HK-2 (cell line): ENCODE data around the gene ZNF837.

ENCODE experiments used
- DNase-seq: peaks from one replicate; pipeline ENCODE4 v3.0.0-alpha.2; 2018; ENCODE audit not compliant: unreplicated experiment

ZNF837 gene

DNA sequence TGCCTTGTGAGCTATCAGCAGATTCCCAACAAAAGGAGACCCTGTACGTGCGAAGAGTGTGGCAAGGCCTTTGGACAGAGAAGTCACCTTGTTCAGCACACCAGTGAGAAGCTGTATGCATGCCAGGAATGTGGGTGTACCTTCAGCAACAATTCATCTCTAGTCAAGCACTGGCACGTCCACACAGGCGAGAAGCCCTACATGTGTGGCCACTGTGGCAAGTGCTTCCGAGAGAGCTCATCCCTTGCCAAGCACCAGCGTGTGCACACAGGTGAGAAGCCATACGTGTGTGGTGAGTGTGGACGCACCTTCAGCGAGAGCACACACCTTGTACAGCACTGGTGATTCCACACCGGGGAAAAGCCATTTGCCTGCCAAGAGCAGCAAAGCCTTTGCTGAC is 61.6 kb downstream of the ZNF837 start:
- DNase-seq: no peak

DNA sequence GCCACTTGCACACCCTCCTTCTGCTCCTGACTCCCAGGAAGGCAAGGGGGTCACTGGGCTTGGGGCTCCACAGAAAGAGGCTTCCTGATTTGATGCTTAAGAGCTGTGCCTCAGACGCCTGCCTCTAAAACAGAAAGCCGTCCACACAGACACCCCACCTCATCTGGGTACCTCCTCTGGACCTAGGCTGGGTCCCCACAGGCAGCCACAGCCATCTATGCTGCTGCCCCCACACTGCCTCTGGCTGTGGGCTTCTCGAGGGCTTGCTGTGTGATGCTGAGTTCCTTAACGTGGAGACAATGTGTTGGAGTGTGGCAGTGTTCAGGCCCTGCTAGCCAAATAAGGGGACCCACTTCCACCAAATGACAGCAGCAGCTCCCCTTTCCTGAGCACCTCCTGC is 62.5 kb downstream of the ZNF837 start:
- no peak for DNase-seq
